ENCODE data around the gene PSMB3.

- no peak for TF ChIP-seq CTCF (conservative IDR thresholded peaks at IDR 0.05)
- TF ChIP-seq ZFX (IDR thresholded peaks at IDR 0.05): no peak
Observed at GRCh38 chr17:38761612-38762011, 9.1 kb downstream of the PSMB3 start.

All from C4-2B (cell line).